ENCODE measurements around the gene VPS35.

VPS35 gene

GRCh38 chr16:46621934-46622676 is 66.9 kb downstream of the VPS35 start:
- Histone ChIP-seq H3K9me3 (ENCODE audit: control insufficient read depth, insufficient read depth, low read length) (no peaks in the 10 kb centered on the region), H3K4me1 (ENCODE audit: insufficient read depth, low read length) (no peaks in the 10 kb centered on the region; the same call in 1 of the 2 replicates), H3K9ac (ENCODE audit: low read depth, low read length) (no peak overlapping the region), H3K36me3 (ENCODE audit: insufficient read depth, low read length) (no peaks in the 10 kb centered on the region)

- Histone ChIP-seq H3K4me1 (ENCODE audit: insufficient read depth, low read length) (no peaks in the 10 kb centered on the region; the same call in 1 of the 2 replicates), H3K9ac (ENCODE audit: low read depth, low read length) (peak within 1 kb of the TSS; percentile 74), H3K9me3 (ENCODE audit: control insufficient read depth, insufficient read depth, low read length) (no peaks in the 10 kb centered on the region), H3K36me3 (ENCODE audit: insufficient read depth, low read length) (peaks cover 5% of the 10 kb centered on the region)
These were observed 67.7 kb downstream of the VPS35 start, which contains the start of gene SHCBP1 for GRCh38 chr16:46621006-46621933. TSS of gene SHCBP1 (minus strand) at chr16:46621379. CDS start at chr16:46621359, 20 bp downstream.

GRCh38 chr16:46620266-46621005 is 68.5 kb downstream of the VPS35 start:
- Histone ChIP-seq H3K9me3 (ENCODE audit: control insufficient read depth, insufficient read depth, low read length) (no peaks in the 10 kb centered on the region), H3K4me1 (ENCODE audit: insufficient read depth, low read length) (no peaks in the 10 kb centered on the region; the same call in 1 of the 2 replicates), H3K9ac (ENCODE audit: low read depth, low read length) (peak overlapping the region; percentile 74), H3K36me3 (ENCODE audit: insufficient read depth, low read length) (peaks cover 11% of the 10 kb centered on the region)

- Histone ChIP-seq H3K9ac (ENCODE audit: low read depth, low read length) (no peak overlapping the region), H3K4me1 (ENCODE audit: insufficient read depth, low read length) (no peaks in the 10 kb centered on the region; the same call in 1 of the 2 replicates), H3K36me3 (ENCODE audit: insufficient read depth, low read length) (peaks cover 18% of the 10 kb centered on the region), H3K9me3 (ENCODE audit: control insufficient read depth, insufficient read depth, low read length) (no peaks in the 10 kb centered on the region)
These were observed 70.5 kb downstream of the VPS35 start for GRCh38 chr16:46618516-46618915.

GRCh38 chr16:46614006-46614405 is 75.0 kb downstream of the VPS35 start:
- H3K4me1 ChIP-seq (ENCODE audit: insufficient read depth, low read length): no peaks in the 10 kb centered on the region
- H3K9ac ChIP-seq (ENCODE audit: low read depth, low read length): no peak overlapping the region
- no peaks in the 10 kb centered on the region for H3K9me3 ChIP-seq (ENCODE audit: control insufficient read depth, insufficient read depth, low read length)
- peaks cover 28% of the 10 kb centered on the region for H3K36me3 ChIP-seq (ENCODE audit: insufficient read depth, low read length)

- Histone ChIP-seq H3K9ac (ENCODE audit: low read depth, low read length) (no peak overlapping the region), H3K36me3 (ENCODE audit: insufficient read depth, low read length) (peaks cover 32% of the 10 kb centered on the region)
These were observed 75.6 kb downstream of the VPS35 start for GRCh38 chr16:46613352-46613751.

GRCh38 chr16:46612121-46612520 is 76.9 kb downstream of the VPS35 start:
- no peaks in the 10 kb centered on the region for H3K9me3 ChIP-seq (ENCODE audit: control insufficient read depth, insufficient read depth, low read length)
- H3K36me3 ChIP-seq (ENCODE audit: insufficient read depth, low read length): peaks cover 32% of the 10 kb centered on the region
- no peak overlapping the region for H3K9ac ChIP-seq (ENCODE audit: low read depth, low read length)
- no peaks in the 10 kb centered on the region for H3K4me1 ChIP-seq (ENCODE audit: insufficient read depth, low read length)

More at GRCh38 chr16:46613352-46613751, 75.6 kb downstream of the VPS35 start:
- H3K9me3 ChIP-seq (ENCODE audit: control insufficient read depth, insufficient read depth, low read length): no peaks in the 10 kb centered on the region
- H3K4me1 ChIP-seq (ENCODE audit: insufficient read depth, low read length): no peaks in the 10 kb centered on the region

- Histone ChIP-seq H3K4me1 (ENCODE audit: insufficient read depth, low read length) (no peaks in the 10 kb centered on the region), H3K9me3 (ENCODE audit: control insufficient read depth, insufficient read depth, low read length) (no peaks in the 10 kb centered on the region), H3K36me3 (ENCODE audit: insufficient read depth, low read length) (peaks cover 23% of the 10 kb centered on the region), H3K9ac (ENCODE audit: low read depth, low read length) (no peak overlapping the region)
These were observed 81.4 kb downstream of the VPS35 start for GRCh38 chr16:46607529-46607928.

GRCh38 chr16:46606231-46606630 is 82.7 kb downstream of the VPS35 start:
- Histone ChIP-seq H3K9ac (ENCODE audit: low read depth, low read length) (no peak overlapping the region), H3K4me1 (ENCODE audit: insufficient read depth, low read length) (no peaks in the 10 kb centered on the region), H3K36me3 (ENCODE audit: insufficient read depth, low read length) (peaks cover 23% of the 10 kb centered on the region), H3K9me3 (ENCODE audit: control insufficient read depth, insufficient read depth, low read length) (no peaks in the 10 kb centered on the region)

Data from ES-I3 (cell line).